Activated CD8-positive, alpha-beta T cell treated with anti-CD3 and anti-CD28 coated beads, Interleukin-2, amount 10 ng/mL, durations not matched to agents 7 days and 5 days (primary cell): ENCODE measurements around the gene C17orf58. TPM values are rescaled to one million over a fixed set of nuclear protein-coding genes. Genes with fewer than 3 reads are reported as not detected.
A peak's percentile ranks its signal among the peaks of the same experiment; 100 is the strongest.
"Not testable (repeated sequence)": the region's sequence is repeated elsewhere in the genome, so short reads cannot be mapped to it uniquely, and the experiment has no call there.

Source experiments
- ATAC-seq: fragments of 150-1000 bp; cut with Tn5 transposase; one replicate; pipeline ENCODE4 v1.10.0; 2021; ENCODE audit warnings: moderate library complexity
- CTCF ChIA-PET: fragments of 350-600 bp; sonication (Branson Sonifier 250); formaldehyde crosslinking; loops from one replicate; lab custom pipeline; 2021; ENCODE audit warnings: antibody characterized with exemption; lab: Charles Lee
- POLR2A ChIA-PET: fragments of 350-600 bp; sonication (Branson Sonifier 250); formaldehyde crosslinking; loops from one replicate; lab custom pipeline; 2021; ENCODE audit warnings: antibody characterized with exemption; lab: Charles Lee
- DNase-seq: peaks from one replicate; pipeline ENCODE4 v3.0.0-alpha.2; 2020
- H3K27ac Mint-ChIP-seq: one replicate; pipeline ENCODE4 v1.8.0; 2021; ENCODE audit warnings: mild to moderate bottlenecking, mixed read lengths
- H3K27me3 Mint-ChIP-seq: one replicate; pipeline ENCODE4 v1.8.0; 2021; ENCODE audit warnings: low read depth, mixed read lengths
- H3K36me3 Mint-ChIP-seq: one replicate; pipeline ENCODE4 v1.8.0; 2021; ENCODE audit warnings: low read depth, mixed read lengths
- H3K4me1 Mint-ChIP-seq: one replicate; pipeline ENCODE4 v1.8.0; 2021; ENCODE audit warnings: low read depth, mixed read lengths
- H3K4me3 Mint-ChIP-seq: one replicate; pipeline ENCODE4 v1.8.0; 2021; ENCODE audit warnings: mild to moderate bottlenecking, mixed read lengths
- H3K9me3 Mint-ChIP-seq: one replicate; pipeline ENCODE4 v1.8.0; 2022; ENCODE audit warnings: mixed read lengths; ENCODE audit not compliant: insufficient read depth
- total RNA-seq, 2 experiments: library from RNA; stranded (reverse); gene quantifications; one replicate each; pipeline ENCODE4 v1.2.3, GENCODE V29; 2021

The C17orf58 gene
- total RNA-seq, 2 experiments from 2014 or later = 5.5 to 5.8 TPM

DNA sequence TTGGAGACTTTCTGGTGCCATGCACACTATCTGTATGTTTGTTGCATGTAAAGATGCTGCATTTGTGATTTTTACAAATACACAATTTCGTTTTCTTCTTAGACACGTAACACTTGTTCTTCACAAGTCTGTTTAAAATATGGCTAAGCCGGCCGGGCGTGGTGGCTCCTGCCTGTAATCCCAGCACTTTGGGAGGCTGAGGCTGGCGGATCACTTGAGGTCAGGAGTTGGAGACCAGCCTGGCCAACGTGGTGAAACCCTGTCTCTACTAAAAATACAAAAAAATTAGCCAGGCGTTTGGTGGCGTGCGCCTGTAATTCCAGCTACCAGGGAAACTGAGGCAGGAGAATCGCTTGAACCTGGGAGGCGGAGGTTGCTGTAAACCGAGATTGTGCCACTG lies 24.5 kb upstream of the C17orf58 start:
- ChIA-PET POLR2A (interaction anchor here (0.6 to 2.6 kb wide), 4 partner anchors 15 to 160 kb away, joined by 3 to 20 read pairs (median 5); partner anchors contain the start of gene KPNA2), CTCF (interaction anchor here (1.0 to 2.1 kb wide), 5 partner anchors 8 to 15 kb away, joined by 3 to 13 read pairs (median 6); partner anchors contain the start of gene KPNA2)
- Mint-ChIP-seq H3K27ac (peak overlapping the region; percentile 91), H3K4me1 (peaks cover 20% of the 10 kb centered on the region), H3K4me3 (peak overlapping the region; percentile 85)
- ATAC-seq, H3K9me3 Mint-ChIP-seq, H3K36me3 Mint-ChIP-seq, H3K27me3 Mint-ChIP-seq, DNase-seq: not testable (repeated sequence)

DNA sequence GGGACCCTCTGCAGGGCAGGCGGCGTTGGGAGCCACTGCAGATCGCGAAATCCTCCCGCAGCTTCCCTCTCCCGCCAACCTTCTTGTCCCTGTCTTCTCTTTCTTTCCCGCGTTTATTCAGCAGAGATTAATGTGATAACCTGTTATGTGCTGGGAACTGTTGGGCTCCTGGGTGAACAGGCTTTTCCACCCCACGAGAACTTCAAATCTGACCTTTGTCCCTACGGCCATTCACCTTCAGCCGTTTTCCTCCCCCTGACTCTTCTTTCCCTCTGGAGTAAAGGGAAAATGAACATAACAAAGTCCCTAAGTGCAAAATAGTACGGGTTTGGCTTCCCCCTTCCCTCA lies 24.1 kb upstream of the C17orf58 start:
- Mint-ChIP-seq H3K4me1 (peaks cover 20% of the 10 kb centered on the region), H3K27ac (peak overlapping the region; percentile 91), H3K36me3 (peaks cover 2% of the 10 kb centered on the region), H3K27me3 (peaks cover 5% of the 10 kb centered on the region), H3K9me3 (no peaks in the 10 kb centered on the region), H3K4me3 (peak overlapping the region; percentile 85)
- CTCF ChIA-PET = interaction anchor here (1.0 to 2.1 kb wide), 6 partner anchors 8 to 37 kb away, joined by 3 to 13 read pairs (median 5); partner anchors contain the start of gene KPNA2
- DNase-seq (no peak), ATAC-seq (no peak)
- POLR2A ChIA-PET = interaction anchor here (0.6 to 2.6 kb wide), 5 partner anchors 16 to 291 kb away, joined by 3 to 20 read pairs (median 4); partner anchors contain the start of gene KPNA2

DNA sequence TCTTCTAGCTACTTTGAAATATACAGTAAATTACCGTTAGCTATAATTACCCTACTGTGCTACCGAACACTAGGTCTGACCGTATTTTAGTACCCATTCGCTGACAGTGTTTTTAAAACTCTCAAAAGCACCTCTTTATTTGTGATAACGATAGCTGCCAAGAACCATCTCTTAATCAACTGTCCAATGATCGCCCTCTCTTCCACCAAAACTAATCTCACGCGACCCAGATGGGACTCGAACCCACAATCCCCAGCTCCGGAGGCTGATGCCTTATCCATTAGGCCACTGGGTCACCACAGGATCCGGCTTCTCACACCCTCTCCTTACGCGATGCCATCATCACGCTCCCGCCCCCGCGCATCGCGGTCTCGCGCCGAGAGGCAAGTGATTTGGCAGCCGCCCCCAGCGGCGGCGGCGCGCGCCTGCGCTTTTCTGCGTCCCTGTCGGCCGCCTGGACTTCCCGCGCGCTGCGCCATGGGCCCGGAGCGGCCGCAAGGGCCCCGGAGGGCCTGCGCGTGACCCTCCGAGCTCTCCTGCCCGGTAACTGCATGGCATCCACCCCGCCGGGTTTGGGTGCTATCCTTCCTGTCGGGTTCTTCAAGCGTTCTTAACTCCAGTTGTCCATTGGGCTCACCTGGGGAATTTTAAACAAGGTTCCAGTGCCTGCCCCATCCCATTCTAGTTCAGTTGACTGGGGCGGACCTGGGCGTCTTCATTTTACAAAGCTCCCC lies 23.6 kb upstream of the C17orf58 start:
- ATAC-seq = peak; percentile 95
- Mint-ChIP-seq H3K36me3 (peaks cover 2% of the 10 kb centered on the region), H3K9me3 (no peaks in the 10 kb centered on the region), H3K27me3 (peaks cover 8% of the 10 kb centered on the region), H3K4me1 (peaks cover 20% of the 10 kb centered on the region), H3K4me3 (peak overlapping the region; percentile 85), H3K27ac (peak overlapping the region; percentile 91)
- ChIA-PET POLR2A (interaction anchor here (0.5 to 2.6 kb wide), 6 partner anchors 16 to 292 kb away, joined by 3 to 20 read pairs (median 4); partner anchors contain the start of gene KPNA2), CTCF (interaction anchor here (0.6 to 2.1 kb wide), 8 partner anchors 9 to 184 kb away, joined by 3 to 13 read pairs (median 4); partner anchors contain the start of gene KPNA2)
- peak; percentile 97 for DNase-seq

DNA sequence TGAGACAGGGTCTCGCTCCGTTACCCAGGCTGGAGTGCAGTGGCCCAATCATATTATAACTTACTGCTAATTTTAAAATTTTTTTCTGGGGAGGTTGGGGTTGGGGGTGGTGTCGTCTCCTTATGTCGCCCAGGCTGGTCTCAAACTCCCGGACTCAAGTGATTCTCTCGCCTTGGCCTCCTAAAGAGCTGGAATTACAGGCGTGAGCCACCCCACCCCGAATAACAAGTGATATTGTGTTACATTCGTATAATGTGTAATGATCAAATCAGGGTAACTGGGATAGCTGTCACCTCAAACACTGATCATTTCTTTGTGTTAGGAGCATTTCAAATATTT lies 23.0 kb upstream of the C17orf58 start:
- Mint-ChIP-seq H3K9me3 (no peaks in the 10 kb centered on the region), H3K27me3 (peaks cover 10% of the 10 kb centered on the region), H3K4me1 (peaks cover 20% of the 10 kb centered on the region), H3K27ac (peak overlapping the region; percentile 91), H3K4me3 (peak overlapping the region; percentile 85), H3K36me3 (peaks cover 2% of the 10 kb centered on the region)
- ChIA-PET CTCF (interaction anchor here (1.0 to 2.1 kb wide), 6 partner anchors 9 to 50 kb away, joined by 3 to 13 read pairs (median 5); partner anchors contain the start of gene KPNA2), POLR2A (interaction anchor here (0.5 to 2.6 kb wide), 4 partner anchors 17 to 236 kb away, joined by 3 to 20 read pairs (median 4); partner anchors contain the start of gene KPNA2)
- ATAC-seq (no peak), DNase-seq (no peak)

DNA sequence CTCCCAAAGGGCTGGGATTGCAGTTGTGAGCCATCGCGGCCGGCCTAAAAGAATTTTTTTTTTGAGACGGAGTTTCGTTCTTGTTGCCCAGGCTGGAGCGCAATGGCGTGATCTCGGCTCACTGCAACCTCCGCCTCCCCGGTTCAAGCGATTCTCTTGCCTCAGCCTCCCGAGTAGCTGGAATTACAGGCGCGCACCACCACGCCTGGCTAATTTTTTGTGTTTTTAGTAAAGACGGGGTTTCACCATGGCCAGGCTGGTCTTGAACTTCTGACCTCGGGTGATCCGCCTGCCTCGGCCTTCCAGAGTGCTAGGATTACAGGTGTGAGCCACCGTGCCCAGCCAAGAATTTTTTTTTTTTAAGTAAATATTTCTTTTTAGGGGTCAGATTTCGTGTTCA lies 22.2 kb upstream of the C17orf58 start:
- H3K9me3 Mint-ChIP-seq, H3K4me3 Mint-ChIP-seq, H3K36me3 Mint-ChIP-seq, H3K27me3 Mint-ChIP-seq, CTCF ChIA-PET, ATAC-seq, H3K27ac Mint-ChIP-seq, DNase-seq: not testable (repeated sequence)
- H3K4me1 Mint-ChIP-seq = peaks cover 20% of the 10 kb centered on the region
- POLR2A ChIA-PET = interaction anchor here (2.6 kb wide), 1 partner anchor 17 kb away, joined by 20 read pairs; the partner anchor contains the start of gene KPNA2

DNA sequence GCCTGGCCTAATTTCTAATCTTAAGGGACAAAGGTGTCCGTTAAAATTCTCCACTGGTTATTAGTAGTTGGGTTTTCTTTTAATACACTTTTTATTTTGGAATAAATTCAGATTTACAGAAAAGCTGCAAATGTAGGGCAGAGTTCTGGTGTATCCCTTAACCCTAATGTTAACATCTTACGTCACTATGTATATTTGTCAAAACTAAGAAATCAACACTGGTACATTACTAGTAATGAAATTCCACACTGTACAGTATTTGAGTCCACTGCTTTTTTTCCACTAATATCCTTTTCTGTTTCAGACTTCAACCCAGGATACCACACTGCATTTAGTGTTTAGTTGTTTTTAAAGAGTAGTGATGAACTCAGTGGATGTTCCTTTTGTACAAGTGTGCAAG lies 20.6 kb upstream of the C17orf58 start:
- POLR2A ChIA-PET = no interaction called here
- H3K9me3 Mint-ChIP-seq = no peaks in the 10 kb centered on the region
- CTCF ChIA-PET = no interaction called here
- ATAC-seq (no peak), DNase-seq (no peak)
- H3K36me3 Mint-ChIP-seq = peaks cover 2% of the 10 kb centered on the region
- H3K27ac Mint-ChIP-seq = no peak overlapping the region
- H3K4me3 Mint-ChIP-seq = no peak overlapping the region
- peaks cover 19% of the 10 kb centered on the region for H3K4me1 Mint-ChIP-seq
- peaks cover 7% of the 10 kb centered on the region for H3K27me3 Mint-ChIP-seq

DNA sequence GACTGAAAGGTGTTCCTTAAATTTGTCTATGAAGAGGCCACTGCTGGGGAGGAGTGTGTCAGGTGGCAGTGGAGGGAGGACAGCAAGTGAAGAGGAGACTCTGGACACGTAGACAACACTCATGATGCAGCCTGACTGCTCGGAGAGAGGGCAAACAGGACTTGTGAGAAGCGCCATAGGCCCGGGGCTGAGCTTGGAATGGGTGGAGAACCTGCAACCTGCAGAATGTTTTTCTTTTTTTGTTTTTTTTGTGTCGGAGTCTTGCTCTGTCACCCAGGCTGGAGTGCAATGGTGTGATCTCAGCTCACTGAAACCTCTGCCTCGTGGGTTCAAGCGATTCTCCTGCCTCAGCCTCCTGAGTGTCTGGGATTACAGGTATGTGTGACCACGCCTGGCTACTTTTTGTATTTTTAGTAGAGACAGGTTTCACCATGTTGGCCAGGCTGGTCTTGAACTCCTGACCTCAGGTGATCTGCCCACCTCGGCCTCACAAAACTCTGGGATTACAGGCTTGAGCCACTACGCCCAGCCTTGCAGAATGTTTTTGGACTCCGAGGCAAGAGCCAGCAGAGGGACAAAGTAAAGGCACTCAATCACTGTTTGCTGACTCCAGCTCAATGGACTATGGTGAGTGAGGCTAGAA lies 18.9 kb upstream of the C17orf58 start:
- CTCF ChIA-PET = interaction anchor here (1.0 kb wide), 1 partner anchor 15 kb away, joined by 3 read pairs; no protein-coding TSS in a partner anchor
- Mint-ChIP-seq H3K4me3 (no peak overlapping the region), H3K27me3 (peaks cover 7% of the 10 kb centered on the region), H3K9me3 (no peaks in the 10 kb centered on the region), H3K4me1 (peaks cover 19% of the 10 kb centered on the region), H3K27ac (no peak overlapping the region), H3K36me3 (peaks cover 2% of the 10 kb centered on the region)
- POLR2A ChIA-PET = no interaction called here
- DNase-seq (no peak), ATAC-seq (no peak)

DNA sequence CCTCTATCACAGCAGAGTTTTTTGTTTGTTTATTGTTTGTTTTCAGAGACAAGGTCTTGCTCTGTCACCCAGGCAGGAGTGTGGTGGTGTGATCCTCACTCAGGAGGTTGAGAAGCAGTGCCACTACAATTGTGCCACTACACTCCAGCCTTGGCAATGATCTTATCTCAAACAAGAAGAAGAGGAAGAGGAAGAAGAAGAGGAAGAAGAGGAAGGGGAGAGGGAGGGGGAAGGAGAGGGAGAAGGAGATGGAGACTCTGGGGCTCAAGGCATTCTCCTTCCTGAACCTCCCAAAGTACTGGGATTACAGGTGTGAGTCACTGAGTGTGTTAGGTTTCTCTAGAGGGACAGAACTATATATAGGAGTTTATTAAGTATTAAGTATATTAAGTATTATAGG lies 17.1 kb upstream of the C17orf58 start:
- Mint-ChIP-seq H3K9me3 (no peaks in the 10 kb centered on the region), H3K4me1 (peaks cover 11% of the 10 kb centered on the region), H3K27ac (no peak overlapping the region), H3K4me3 (no peak overlapping the region), H3K36me3 (no peaks in the 10 kb centered on the region), H3K27me3 (peaks cover 10% of the 10 kb centered on the region)
- DNase-seq = no peak
- ChIA-PET CTCF (no interaction called here), POLR2A (no interaction called here)
- ATAC-seq = no peak

DNA sequence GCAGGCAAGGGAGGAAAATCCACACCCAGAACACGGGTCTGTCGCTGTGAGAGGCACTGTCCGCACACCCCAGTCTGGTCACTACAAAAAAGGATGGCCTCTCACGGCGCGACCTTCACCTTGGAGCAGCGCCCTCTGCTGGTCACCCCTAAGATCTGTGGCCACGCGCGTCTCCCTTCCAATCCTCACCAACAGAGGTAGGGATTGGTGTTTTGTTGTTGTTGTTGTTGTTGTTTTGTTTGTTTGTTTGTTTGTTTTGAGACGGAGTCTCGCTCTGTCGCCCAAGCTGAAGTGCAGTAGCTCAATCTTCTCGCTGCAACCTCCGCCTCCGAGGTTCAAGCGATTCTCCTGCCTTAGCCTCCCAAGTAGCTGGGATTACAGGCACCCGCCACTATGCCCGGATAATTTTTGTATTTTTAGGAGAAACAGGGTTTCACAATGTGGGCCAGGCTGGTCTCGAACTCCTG lies 15.0 kb upstream of the C17orf58 start:
- Mint-ChIP-seq H3K4me3 (peak overlapping the region; percentile 59), H3K9me3 (no peaks in the 10 kb centered on the region), H3K4me1 (peaks cover 9% of the 10 kb centered on the region), H3K27ac (no peak overlapping the region), H3K36me3 (no peaks in the 10 kb centered on the region), H3K27me3 (peaks cover 13% of the 10 kb centered on the region)
- CTCF ChIA-PET = interaction anchor here (1.1 to 2.3 kb wide), 9 partner anchors 8 to 212 kb away, joined by 3 to 13 read pairs (median 5); partner anchors contain the start of gene C17orf58
- DNase-seq = peak; percentile 76
- ATAC-seq = peak; percentile 86
- POLR2A ChIA-PET = no interaction called here

DNA sequence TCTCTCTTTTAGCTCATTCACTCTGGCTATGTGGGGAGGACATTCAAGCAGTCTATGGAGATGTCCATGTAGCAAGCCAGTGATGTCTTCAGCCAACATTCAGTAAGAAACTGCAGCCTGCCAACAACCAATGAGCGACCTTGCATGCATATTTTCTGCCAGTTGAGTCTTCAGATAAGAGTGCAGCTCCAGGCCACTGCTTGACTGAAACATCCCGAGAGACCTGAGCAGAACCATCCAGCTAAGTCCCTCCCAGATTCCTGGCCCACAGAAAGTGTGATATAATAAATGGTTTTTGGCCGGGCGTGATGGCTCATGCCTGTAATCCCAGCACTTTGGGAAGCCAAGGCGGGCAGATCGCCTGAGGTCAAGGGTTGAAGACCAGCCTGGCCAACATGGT lies 10.5 kb upstream of the C17orf58 start:
- peaks cover 6% of the 10 kb centered on the region for H3K27me3 Mint-ChIP-seq
- no peak for DNase-seq
- H3K9me3 Mint-ChIP-seq = no peaks in the 10 kb centered on the region
- ATAC-seq = no peak
- no peak overlapping the region for H3K27ac Mint-ChIP-seq
- ChIA-PET POLR2A (no interaction called here), CTCF (no interaction called here)
- H3K4me1 Mint-ChIP-seq = peaks cover 9% of the 10 kb centered on the region
- H3K36me3 Mint-ChIP-seq = no peaks in the 10 kb centered on the region
- H3K4me3 Mint-ChIP-seq = no peak overlapping the region

DNA sequence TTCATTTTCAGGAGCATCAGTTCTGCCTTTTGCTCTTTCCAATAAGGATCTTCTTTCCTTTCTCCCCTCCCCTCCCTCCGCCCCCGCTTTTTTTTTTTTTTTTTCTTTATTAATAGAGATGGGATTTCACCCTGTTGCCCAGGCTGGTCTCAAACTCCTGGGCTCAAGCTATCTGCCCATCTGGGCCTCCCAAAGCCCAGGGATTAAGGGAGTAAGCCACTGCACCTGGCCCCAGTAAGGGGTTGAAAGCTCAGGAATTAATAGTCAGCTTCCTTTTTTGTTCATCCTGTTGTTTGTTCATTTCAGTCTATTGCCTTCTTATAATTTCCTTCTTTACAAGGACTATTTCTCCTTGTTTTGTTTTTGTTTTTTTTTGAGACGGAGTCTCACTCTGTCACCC lies 7.9 kb upstream of the C17orf58 start:
- DNase-seq (no peak), ATAC-seq (no peak)
- Mint-ChIP-seq H3K9me3 (no peaks in the 10 kb centered on the region), H3K36me3 (no peaks in the 10 kb centered on the region), H3K4me3 (no peak overlapping the region), H3K4me1 (no peaks in the 10 kb centered on the region), H3K27ac (no peak overlapping the region), H3K27me3 (peaks cover 5% of the 10 kb centered on the region)
- POLR2A ChIA-PET = no interaction called here
- CTCF ChIA-PET = interaction anchor here (1.1 kb wide), 1 partner anchor 433 kb away, joined by 3 read pairs; no protein-coding TSS in a partner anchor
